GM10248 (cell line): ENCODE results near the gene MGME1.

Experiments used
- CTCF ChIA-PET: fragments of 300-600 bp; sonication (Branson Sonifier 250); formaldehyde crosslinking; extraction: SDS; loops from one replicate; lab custom pipeline; 2021; ENCODE audit warnings: antibody characterized with exemption; lab: Yijun Ruan, JAX
- POLR2A ChIA-PET: fragments of 350-650 bp; sonication (Branson Sonifier 250); formaldehyde crosslinking; extraction: SDS; loops from one replicate; lab custom pipeline; 2020; ENCODE audit warnings: antibody characterized with exemption; lab: Yijun Ruan, JAX
- DNase-seq: peaks from one replicate; pipeline ENCODE4 v3.0.0; 2012; ENCODE audit errors: extremely low spot score
- CTCF ChIP-seq: IDR thresholded peaks from 2 replicates; pipeline ENCODE4 v1.5.1; 2012; ENCODE audit warnings: mild to moderate bottlenecking, low read depth; ENCODE audit errors: extremely low read depth, missing control alignments, control extremely low read depth

Gene MGME1

GRCh38 chr20:18001131-18001921 lies 32.5 kb downstream of the MGME1 start:
- no peak for DNase-seq
- ChIA-PET POLR2A (no interaction called here), CTCF (interaction anchor here (1.5 kb wide), 1 partner anchor 319 kb away, joined by 4 read pairs; the partner anchor contains the start of gene RRBP1)
- TF ChIP-seq CTCF = no peak

- POLR2A ChIA-PET = interaction anchor here (1.2 kb wide), 1 partner anchor 36 kb away, joined by 4 read pairs; the partner anchor contains the start of genes MGME1 and SNX5
- DNase-seq = peak; percentile 37
- no peak for TF ChIP-seq CTCF
- CTCF ChIA-PET = interaction anchor here (0.9 to 3.5 kb wide), 13 partner anchors 8 to 505 kb away, joined by 3 to 19 read pairs (median 4); no protein-coding TSS in a partner anchor
Measured at GRCh38 chr20:18003897-18004296, 35.1 kb downstream of the MGME1 start.

DNA sequence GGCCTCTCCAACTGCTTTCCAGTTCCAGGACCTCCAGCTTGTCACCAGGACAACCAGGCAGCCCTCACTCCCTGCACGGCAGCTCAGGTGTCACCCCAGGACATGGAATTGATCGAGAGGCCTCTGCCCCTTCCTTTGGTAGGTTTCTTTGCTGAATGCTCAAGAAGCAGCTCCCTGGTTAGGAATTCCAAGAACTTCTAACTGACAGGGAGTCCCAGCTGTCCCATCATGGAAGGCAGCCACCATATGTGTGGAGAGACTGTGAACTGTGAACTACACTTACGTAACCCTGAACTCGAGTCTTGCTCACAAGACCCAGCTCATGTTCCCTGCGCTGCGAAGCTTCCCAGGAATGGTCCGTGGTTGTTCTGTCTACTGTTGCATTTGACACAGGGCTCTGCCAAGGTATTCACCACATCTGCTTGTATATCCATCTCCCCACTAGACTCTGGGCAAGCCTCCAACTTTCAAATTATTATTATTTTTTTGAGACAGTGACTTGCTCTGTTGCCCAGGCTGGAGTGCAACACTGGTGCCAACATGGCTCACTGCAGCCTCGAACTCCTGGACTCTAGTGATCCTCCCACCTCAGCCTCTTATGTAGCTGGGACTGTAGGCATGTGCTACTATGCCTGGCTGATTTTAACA lies 35.7 kb downstream of the MGME1 start:
- CTCF ChIA-PET = interaction anchor here (0.9 to 3.5 kb wide), 14 partner anchors 8 to 506 kb away, joined by 3 to 19 read pairs (median 4); no protein-coding TSS in a partner anchor
- no peak for DNase-seq
- TF ChIP-seq CTCF = no peak
- POLR2A ChIA-PET = no interaction called here

GRCh38 chr20:18005170-18005989 lies 36.6 kb downstream of the MGME1 start:
- TF ChIP-seq CTCF = no peak
- POLR2A ChIA-PET = no interaction called here
- CTCF ChIA-PET = interaction anchor here (1.0 to 3.5 kb wide), 5 partner anchors 9 to 500 kb away, joined by 3 to 19 read pairs (median 5); no protein-coding TSS in a partner anchor
- peak; percentile 81 for DNase-seq

DNA sequence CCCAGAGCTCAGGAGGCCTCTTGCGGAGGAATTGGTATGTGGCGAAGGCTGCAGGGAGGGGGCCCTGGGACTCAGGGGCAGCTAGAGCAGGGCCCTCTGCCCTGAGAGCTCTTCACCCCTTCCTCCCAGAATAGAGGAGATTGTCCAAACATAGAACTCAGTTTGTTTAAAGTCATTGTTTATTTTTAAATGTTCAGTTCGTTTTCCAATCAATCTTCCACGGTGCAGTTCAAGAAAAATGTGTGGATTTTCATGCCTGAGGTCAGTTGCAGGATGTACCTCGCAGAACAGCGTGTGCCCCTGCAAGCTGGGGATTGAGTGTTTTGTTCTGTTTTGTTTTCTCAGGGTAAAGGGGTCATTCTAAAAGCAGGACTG lies 37.2 kb downstream of the MGME1 start:
- CTCF ChIA-PET = interaction anchor here (1.2 to 3.5 kb wide), 3 partner anchors 10 to 501 kb away, joined by 5 to 19 read pairs (median 10); no protein-coding TSS in a partner anchor
- DNase-seq = no peak
- POLR2A ChIA-PET = no interaction called here
- no peak for TF ChIP-seq CTCF

GRCh38 chr20:18006684-18007083 lies 37.9 kb downstream of the MGME1 start:
- no peak for TF ChIP-seq CTCF
- POLR2A ChIA-PET = no interaction called here
- no peak for DNase-seq
- CTCF ChIA-PET = interaction anchor here (1.0 to 3.5 kb wide), 2 partner anchors 11 kb away, joined by 6 to 19 read pairs; no protein-coding TSS in a partner anchor
